ENCODE data around the gene EFCAB5.

DNA sequence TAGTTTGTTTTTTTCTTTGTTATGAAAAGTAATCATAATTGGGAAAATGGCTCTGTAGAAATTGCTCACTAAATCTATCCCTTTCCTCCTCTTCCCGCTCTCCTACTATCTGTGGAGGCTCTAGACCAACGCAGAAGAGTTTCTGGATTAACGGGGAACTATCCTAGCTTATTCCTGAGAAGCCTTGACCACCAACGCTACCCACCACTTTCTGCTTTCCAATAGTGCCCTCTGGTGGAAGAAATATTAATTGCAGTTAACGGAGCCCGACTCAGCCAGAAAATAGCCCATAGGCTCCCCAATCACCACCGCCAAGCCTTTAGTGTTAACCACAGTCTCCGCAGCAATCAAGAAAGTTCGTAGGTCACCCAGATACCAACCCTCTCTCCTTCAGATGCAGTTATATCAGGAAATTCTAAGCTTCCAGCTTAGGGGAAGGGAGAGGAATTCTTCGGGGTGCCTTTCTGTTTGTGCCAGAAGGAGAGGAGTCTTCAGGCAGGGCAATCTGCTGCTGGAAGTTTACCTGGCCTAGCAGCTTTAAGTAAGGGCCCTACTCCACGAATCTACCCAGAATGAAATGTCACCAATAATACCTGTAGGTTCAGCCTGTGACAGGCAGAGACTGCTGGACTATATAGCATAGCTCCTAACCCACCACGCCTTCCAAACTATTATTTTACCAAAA lies 152.2 kb downstream of the EFCAB5 start:
- TF ChIP-seq POLR2A (IDR thresholded peaks at IDR 0.05; ENCODE audit: low read depth, low read length) (no peak), POLR2AphosphoS5 (IDR thresholded peaks at IDR 0.05; ENCODE audit: low read depth, low read length) (no peak), SPI1 (IDR thresholded peaks at IDR 0.05; ENCODE audit: low read depth, low read length) (no peak)

Measured in GM12891 (cell line).